Lung (tissue), 12 donors: ENCODE results near the gene ZAR1L. TPM values are rescaled to one million over a fixed set of nuclear protein-coding genes. Genes with fewer than 3 reads are reported as not detected.

Source experiments
- ATAC-seq: fragments of 200-7000 bp; cut with Tn5 transposase; one replicate; pipeline ENCODE4 v1.9.1; 2020; ENCODE audit warnings: moderate number of reproducible peaks; ENCODE audit not compliant: insufficient read depth, low FRiP score
- DNase-seq, 3 donors: peaks; one replicate each; pipeline ENCODE4 v3.0.0-alpha.2; 2013 to 2017
- H3K27ac ChIP-seq, 2 donors: one replicate each; pipeline ENCODE4 v1.5.1; 2013; ENCODE audit warnings: mild to moderate bottlenecking in 2 of 2, moderate library complexity in 2 of 2, control low read depth in 1 of 2, inconsistent platforms in 1 of 2, low read depth in 1 of 2, low read length in 1 of 2
- H3K27me3 ChIP-seq, 3 donors: one replicate each; pipeline ENCODE4 v1.5.1; 2013; ENCODE audit warnings: low read length in 2 of 3; ENCODE audit not compliant: control insufficient read depth in 3 of 3, insufficient read depth in 3 of 3
- H3K36me3 ChIP-seq, 4 donors: one replicate each; pipeline ENCODE4 v1.5.1; 2013; ENCODE audit warnings: low read length in 4 of 4, mild to moderate bottlenecking in 1 of 4, moderate library complexity in 1 of 4; ENCODE audit not compliant: control insufficient read depth in 4 of 4, insufficient read depth in 4 of 4
- H3K4me1 ChIP-seq, 5 donors: one replicate each; pipeline ENCODE4 v1.5.1; 2013; ENCODE audit warnings: low read length in 5 of 5, mild to moderate bottlenecking in 2 of 5, moderate library complexity in 1 of 5; ENCODE audit not compliant: control insufficient read depth in 5 of 5, insufficient read depth in 5 of 5
- H3K4me3 ChIP-seq: one replicate; pipeline ENCODE4 v1.5.1; 2013; ENCODE audit warnings: mild to moderate bottlenecking, control low read depth, moderate library complexity
- H3K9ac ChIP-seq, 2 donors: one replicate each; pipeline ENCODE4 v1.5.1; 2013; ENCODE audit warnings: low read length in 2 of 2, control low read depth in 1 of 2; ENCODE audit not compliant: insufficient read depth in 1 of 2
- H3K9me3 ChIP-seq, 4 donors: one replicate each; pipeline ENCODE4 v1.5.1; 2013; ENCODE audit warnings: low read length in 3 of 4, mild to moderate bottlenecking in 1 of 4, moderate library complexity in 1 of 4; ENCODE audit not compliant: control insufficient read depth in 4 of 4, insufficient read depth in 3 of 4
- CTCF ChIP-seq: IDR thresholded peaks from 2 replicates; pipeline ENCODE4 v1.5.1; 2012; ENCODE audit warnings: mild to moderate bottlenecking; ENCODE audit errors: control extremely low read depth, extremely low read depth
- WGBS, 2 donors: extraction: QIAGEN DNeasy Blood & Tissue Kit; methylation state at CpG; one replicate each; pipeline ENCODE4 v1.1.7; 2013; 5-methylcytosine and 5-hydroxymethylcytosine counted together
- polyA plus RNA-seq, 2 donors: library from polyadenylated mRNA; stranded (reverse); fragments of 200-250 nt; gene quantifications; one replicate each; pipeline ENCODE4 v1.2.1, GENCODE V29; 2013
- total RNA-seq, 2 donors: library from RNA; depleted of rRNA in 1 of 2; stranded (reverse); fragments of >200 nt in 1 of 2; gene quantifications; one replicate each; pipeline ENCODE4 v1.2.1, GENCODE V29; 2014 to 2021
- donor health status: control.
- donor health status: control.
- donor health status: Bipolar disorder and iron deficiency.
- donor health status: healthy.
- donor health status: DM: yes; HTN: yes; CAD: no.

Gene ZAR1L
- total and polyA plus RNA-seq, 4 donors, result not detected

GRCh38 chr13:32347651-32348050 is 32.5 kb upstream of the ZAR1L start:
- no peaks in the 10 kb centered on the region for H3K27me3 ChIP-seq
- no peak overlapping the region for H3K9ac ChIP-seq
- no peak overlapping the region for H3K27ac ChIP-seq
- DNase-seq, result no peak
- H3K4me1 ChIP-seq, result peaks cover 0 to 4% (median 0%) of the 10 kb centered on the region in 5 donors
- H3K4me3 ChIP-seq, result no peak overlapping the region
- no peaks in the 10 kb centered on the region for H3K36me3 ChIP-seq
- ATAC-seq, result no peak
- 96 to 97% methylated on average over 1 of the region's 1 CpG for WGBS, 2 donors
- H3K9me3 ChIP-seq, result no peaks in the 10 kb centered on the region
- no peak for TF ChIP-seq CTCF

- no peaks in the 10 kb centered on the region for H3K9me3 ChIP-seq
- no peak for ATAC-seq
- H3K27ac ChIP-seq, result no peak overlapping the region
- peaks cover 0 to 5% (median 2%) of the 10 kb centered on the region in 4 donors for H3K36me3 ChIP-seq
- no peak overlapping the region for H3K9ac ChIP-seq
- H3K4me1 ChIP-seq, result no peaks in the 10 kb centered on the region
- 41 to 57% methylated on average over 3 of the region's 3 CpGs for WGBS, 2 donors
- H3K4me3 ChIP-seq, result no peak overlapping the region
- DNase-seq, result peak in 1 of 3 donors; percentile 20
- H3K27me3 ChIP-seq, result no peaks in the 10 kb centered on the region
- TF ChIP-seq CTCF, result no peak
These were observed 25.8 kb upstream of the ZAR1L start for GRCh38 chr13:32340914-32341313.

GRCh38 chr13:32334671-32335070 is 19.5 kb upstream of the ZAR1L start:
- TF ChIP-seq CTCF, result no peak
- H3K4me3 ChIP-seq, result no peak overlapping the region
- ATAC-seq (no peak), DNase-seq (no peak)
- peaks cover 0 to 9% (median 3%) of the 10 kb centered on the region in 4 donors for H3K36me3 ChIP-seq
- WGBS, 2 donors, result 61 to 82% methylated on average over 2 of the region's 2 CpGs
- no peak overlapping the region for H3K9ac ChIP-seq
- no peaks in the 10 kb centered on the region for H3K9me3 ChIP-seq
- H3K4me1 ChIP-seq, result no peaks in the 10 kb centered on the region
- no peak overlapping the region for H3K27ac ChIP-seq
- H3K27me3 ChIP-seq, result no peaks in the 10 kb centered on the region

- Histone ChIP-seq H3K27me3 (no peaks in the 10 kb centered on the region), H3K27ac (no peak overlapping the region), H3K9me3 (no peaks in the 10 kb centered on the region), H3K36me3 (peaks cover 0 to 5% (median 1%) of the 10 kb centered on the region in 4 donors), H3K4me1 (no peaks in the 10 kb centered on the region), H3K4me3 (no peak overlapping the region), H3K9ac (no peak overlapping the region)
- 73 to 81% methylated on average over 2 of the region's 2 CpGs for WGBS, 2 donors
- DNase-seq, result no peak
- no peak for ATAC-seq
- TF ChIP-seq CTCF, result no peak
These were observed 15.3 kb upstream of the ZAR1L start for GRCh38 chr13:32330441-32330840.
